DND-41 (cell line): ENCODE results near the gene PRKCZ.

Experiments used
- ATAC-seq: fragments of 200-7000 bp; cut with Tn5 transposase; 3 replicates; pipeline ENCODE4 v1.9.1; 2021; ENCODE audit warnings: low read depth; ENCODE audit not compliant: insufficient read depth
- DNase-seq: peaks from one replicate; pipeline ENCODE4 v3.0.0-alpha.2; 2020
- H2AFZ ChIP-seq: 2 replicates; pipeline ENCODE4 v1.6.0; 2012; ENCODE audit warnings: low read depth, low read length
- H3K27ac ChIP-seq: 2 replicates; pipeline ENCODE4 v1.5.1; 2012; ENCODE audit warnings: low read length, inconsistent platforms
- H3K27me3 ChIP-seq: fragments of 200-600 bp; sonication (generic); 2 replicates; pipeline ENCODE4 v1.6.0; 2012; ENCODE audit warnings: low read length, mild to moderate bottlenecking, inconsistent platforms; ENCODE audit not compliant: insufficient read depth, poor library complexity
- H3K36me3 ChIP-seq: 2 replicates; pipeline ENCODE4 v1.5.1; 2012; ENCODE audit warnings: low read length, inconsistent platforms; ENCODE audit not compliant: insufficient read depth
- H3K4me1 ChIP-seq: 2 replicates; pipeline ENCODE4 v1.5.1; 2012; ENCODE audit warnings: mild to moderate bottlenecking, low read length; ENCODE audit not compliant: insufficient read depth
- H3K4me2 ChIP-seq: 2 replicates; pipeline ENCODE4 v1.6.0; 2012; ENCODE audit warnings: mild to moderate bottlenecking, moderate library complexity, low read length, inconsistent platforms; ENCODE audit not compliant: insufficient read depth
- H3K4me3 ChIP-seq, 2 experiments: fragments of 200-600 bp in 1 of 2; shearing (Covaris generic) in 1 of 2; 2 replicates each; pipeline ENCODE4 v1.5.1; 2012 to 2016; ENCODE audit warnings: inconsistent platforms in 2 of 2, low read length in 2 of 2, mild to moderate bottlenecking in 2 of 2, low read depth in 1 of 2, moderate library complexity in 1 of 2
- H3K79me2 ChIP-seq: 2 replicates; pipeline ENCODE4 v1.6.0; 2012; ENCODE audit warnings: low read length, inconsistent platforms; ENCODE audit not compliant: insufficient read depth
- H3K9ac ChIP-seq: 2 replicates; pipeline ENCODE4 v1.6.0; 2012; ENCODE audit warnings: low read depth, mild to moderate bottlenecking, inconsistent platforms, low read length, moderate library complexity
- H3K9me3 ChIP-seq: 2 replicates; pipeline ENCODE4 v1.5.1; 2012; ENCODE audit warnings: low read length, moderate library complexity, mild to moderate bottlenecking, inconsistent platforms; ENCODE audit not compliant: insufficient read depth, severe bottlenecking
- H4K20me1 ChIP-seq: 2 replicates; pipeline ENCODE4 v1.6.0; 2012; ENCODE audit warnings: low read length; ENCODE audit not compliant: insufficient read depth
- EZH2 ChIP-seq: IDR thresholded peaks from 3 replicates; pipeline ENCODE4 v1.6.1; 2012; ENCODE audit warnings: borderline replicate concordance, low read depth, mild to moderate bottlenecking, moderate library complexity, low read length, inconsistent platforms; ENCODE audit not compliant: severe bottlenecking
- TF ChIP-seq, protein P1 (sequence below): IDR thresholded peaks from 2 replicates; pipeline ENCODE4 v1.5.1; 2012; ENCODE audit warnings: borderline replicate concordance, low read length, moderate library complexity, mild to moderate bottlenecking; ENCODE audit not compliant: poor library complexity, severe bottlenecking; ENCODE audit errors: extremely low read depth

The PRKCZ gene

DNA sequence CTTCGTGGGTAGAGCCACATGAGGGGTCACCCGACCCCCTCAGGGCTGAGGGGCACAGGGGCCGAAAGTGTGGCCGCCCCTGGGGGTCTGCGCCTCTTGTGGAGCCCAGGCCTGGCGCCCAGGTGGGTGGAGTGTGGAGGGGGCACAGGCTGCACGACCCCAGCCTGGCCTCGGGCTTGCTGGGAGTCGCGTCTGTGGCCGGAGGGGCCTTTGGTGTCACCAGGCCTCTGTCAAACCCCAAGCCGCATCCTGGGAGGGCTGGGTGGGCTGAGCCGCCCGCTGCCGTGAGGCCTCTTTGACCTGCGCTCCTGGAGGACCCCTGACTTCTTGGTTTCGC, 83.6 kb downstream of the PRKCZ start:
- H3K27ac ChIP-seq = no peak overlapping the region
- no peak overlapping the region for H2AFZ ChIP-seq

DNA sequence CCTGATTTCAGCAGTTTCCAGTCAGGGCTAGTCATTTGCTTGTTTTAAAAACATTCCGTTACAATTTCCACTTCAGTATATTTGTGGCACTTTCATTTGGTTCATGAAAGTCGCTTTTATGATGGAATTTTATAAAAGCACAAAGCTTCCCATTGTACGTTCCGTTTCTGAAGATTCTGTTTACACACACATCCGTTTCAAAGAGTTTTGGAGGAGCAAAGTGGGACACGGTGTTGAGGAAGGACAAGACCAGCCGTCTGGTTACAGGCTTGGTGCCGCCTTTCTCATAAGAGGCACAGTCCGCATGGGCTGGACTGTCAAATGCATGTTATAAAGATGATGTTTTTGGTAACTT, 84.0 kb downstream of the PRKCZ start:
- Histone ChIP-seq H3K4me1 (peaks cover 14% of the 10 kb centered on the region), H3K4me2 (no peak overlapping the region), H4K20me1 (peaks cover 6% of the 10 kb centered on the region; the same call in 1 of the 2 replicates), H3K9me3 (no peaks in the 10 kb centered on the region), H3K79me2 (no peaks in the 10 kb centered on the region), H2AFZ (no peak overlapping the region), H3K4me3 (no peak overlapping the region), H3K9ac (no peak overlapping the region), H3K36me3 (no peaks in the 10 kb centered on the region), H3K27ac (no peak overlapping the region), H3K27me3 (peaks cover 9% of the 10 kb centered on the region)
- TF ChIP-seq EZH2 = no peak
- TF ChIP-seq, protein P1, sequence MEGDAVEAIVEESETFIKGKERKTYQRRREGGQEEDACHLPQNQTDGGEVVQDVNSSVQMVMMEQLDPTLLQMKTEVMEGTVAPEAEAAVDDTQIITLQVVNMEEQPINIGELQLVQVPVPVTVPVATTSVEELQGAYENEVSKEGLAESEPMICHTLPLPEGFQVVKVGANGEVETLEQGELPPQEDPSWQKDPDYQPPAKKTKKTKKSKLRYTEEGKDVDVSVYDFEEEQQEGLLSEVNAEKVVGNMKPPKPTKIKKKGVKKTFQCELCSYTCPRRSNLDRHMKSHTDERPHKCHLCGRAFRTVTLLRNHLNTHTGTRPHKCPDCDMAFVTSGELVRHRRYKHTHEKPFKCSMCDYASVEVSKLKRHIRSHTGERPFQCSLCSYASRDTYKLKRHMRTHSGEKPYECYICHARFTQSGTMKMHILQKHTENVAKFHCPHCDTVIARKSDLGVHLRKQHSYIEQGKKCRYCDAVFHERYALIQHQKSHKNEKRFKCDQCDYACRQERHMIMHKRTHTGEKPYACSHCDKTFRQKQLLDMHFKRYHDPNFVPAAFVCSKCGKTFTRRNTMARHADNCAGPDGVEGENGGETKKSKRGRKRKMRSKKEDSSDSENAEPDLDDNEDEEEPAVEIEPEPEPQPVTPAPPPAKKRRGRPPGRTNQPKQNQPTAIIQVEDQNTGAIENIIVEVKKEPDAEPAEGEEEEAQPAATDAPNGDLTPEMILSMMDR = no peak
- ATAC-seq (no peak), DNase-seq (no peak)

More for the DNA sequence above, 83.6 kb downstream of the PRKCZ start:
- Histone ChIP-seq H3K9ac (no peak overlapping the region), H4K20me1 (peaks cover 6% of the 10 kb centered on the region; the same call in 1 of the 2 replicates), H3K9me3 (no peaks in the 10 kb centered on the region), H3K4me3 (0 out of 4 replicates have a peak overlapping the region, but pooled peaks of 1 of the 2 experiments have one; percentile 16), H3K4me1 (peaks cover 14% of the 10 kb centered on the region), H3K27me3 (peaks cover 9% of the 10 kb centered on the region), H3K4me2 (peak overlapping the region; percentile 47), H3K36me3 (no peaks in the 10 kb centered on the region), H3K79me2 (no peaks in the 10 kb centered on the region)
- ATAC-seq (no peak), DNase-seq (no peak)
- TF ChIP-seq, protein P1 = no peak
- no peak for TF ChIP-seq EZH2

DNA sequence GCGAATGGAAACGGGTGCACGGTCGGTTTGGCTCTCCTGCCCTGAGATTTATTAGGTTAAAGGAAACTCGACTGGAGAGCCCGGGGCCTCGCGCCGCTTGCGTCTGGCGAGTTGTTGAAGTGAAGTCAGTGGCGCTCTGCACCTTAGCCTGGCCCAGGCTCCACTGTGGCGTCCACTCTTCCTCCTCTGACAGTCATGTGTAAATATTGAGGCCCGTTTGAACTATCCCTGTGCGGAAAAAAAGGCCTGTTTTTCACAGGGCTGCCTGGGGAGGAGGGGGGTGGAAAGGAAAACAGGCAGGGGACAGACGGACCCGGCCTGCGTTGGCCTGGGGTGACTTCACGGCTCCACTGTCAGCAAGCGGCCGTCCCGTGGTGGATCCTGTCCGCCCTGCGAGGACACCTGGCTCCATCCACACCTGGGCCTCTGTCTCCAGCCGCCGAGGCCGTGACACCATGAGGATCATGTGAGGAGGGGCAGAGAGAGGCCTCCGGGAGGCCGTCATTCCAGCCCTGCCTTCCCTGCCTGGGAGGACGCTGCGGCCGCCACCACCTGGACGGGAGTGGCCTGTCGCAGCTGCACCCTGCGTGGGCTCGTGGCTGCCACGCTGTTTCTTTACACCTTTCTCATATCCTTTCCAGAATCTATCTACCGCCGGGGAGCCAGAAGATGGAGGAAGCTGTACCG, 84.6 kb downstream of the PRKCZ start:
- DNase-seq (no peak), ATAC-seq (no peak)
- Histone ChIP-seq H4K20me1 (peaks cover 6% of the 10 kb centered on the region; the same call in 1 of the 2 replicates), H3K27me3 (peaks cover 9% of the 10 kb centered on the region), H3K4me1 (peaks cover 14% of the 10 kb centered on the region), H2AFZ (no peak overlapping the region), H3K9me3 (no peaks in the 10 kb centered on the region), H3K4me3 (no peak overlapping the region), H3K27ac (no peak overlapping the region), H3K36me3 (no peaks in the 10 kb centered on the region), H3K79me2 (no peaks in the 10 kb centered on the region), H3K4me2 (no peak overlapping the region), H3K9ac (no peak overlapping the region)
- TF ChIP-seq, protein P1 = no peak
- no peak for TF ChIP-seq EZH2
